Measurements from ENCODE around the gene LY9.
"Not testable (repeated sequence)": the region's sequence is repeated elsewhere in the genome, so short reads cannot be mapped to it uniquely, and the experiment has no call there.

The LY9 gene

GRCh38 chr1:160774886-160775719 is 20.9 kb upstream of the LY9 start:
- DNase-seq = no peak

GRCh38 chr1:160776178-160776577 is 19.8 kb upstream of the LY9 start:
- DNase-seq = no peak

- peak; percentile 67 for DNase-seq
Observed at GRCh38 chr1:160777486-160778089, 18.4 kb upstream of the LY9 start.

GRCh38 chr1:160778976-160779375 is 17.0 kb upstream of the LY9 start:
- no peak for DNase-seq

- DNase-seq = peak; percentile 48
Observed at GRCh38 chr1:160779626-160780397, 16.2 kb upstream of the LY9 start.

GRCh38 chr1:160780398-160780755 is 15.6 kb upstream of the LY9 start:
- DNase-seq = no peak

- no peak for DNase-seq
Observed at GRCh38 chr1:160781186-160781766, 14.7 kb upstream of the LY9 start.

- peak; percentile 46 for DNase-seq
Observed at GRCh38 chr1:160781914-160782689, 13.9 kb upstream of the LY9 start.

GRCh38 chr1:160782988-160783765 is 12.8 kb upstream of the LY9 start:
- not testable (repeated sequence) for DNase-seq

- no peak for DNase-seq
Observed at GRCh38 chr1:160789051-160789701, 6.8 kb upstream of the LY9 start.

- no peak for DNase-seq
Observed at GRCh38 chr1:160789702-160790611, 6.0 kb upstream of the LY9 start.

GRCh38 chr1:160794376-160794775 is 1.6 kb upstream of the LY9 start:
- DNase-seq = no peak

GRCh38 chr1:160797271-160797709 is 1.3 kb downstream of the LY9 start:
- no peak for DNase-seq

GRCh38 chr1:160797861-160798273 is 1.9 kb downstream of the LY9 start:
- peak; percentile 69 for DNase-seq

- DNase-seq = no peak
Observed at GRCh38 chr1:160798439-160798838, 2.5 kb downstream of the LY9 start.

- no peak for DNase-seq
Observed at GRCh38 chr1:160799641-160800040, 3.7 kb downstream of the LY9 start.

GRCh38 chr1:160800142-160800541 is 4.2 kb downstream of the LY9 start:
- DNase-seq = peak; percentile 59

- DNase-seq = no peak
Observed at GRCh38 chr1:160800645-160801408, 4.9 kb downstream of the LY9 start.

Data from stimulated activated CD4-positive, alpha-beta T cell treated with anti-CD3 and anti-CD28 coated beads, Interleukin-4, amount 100 ng/mL, for 24 hours (primary cell).